MCF 10A (cell line): ENCODE results near the gene INF2. TPM values are rescaled to one million over a fixed set of nuclear protein-coding genes. Genes with fewer than 3 reads are reported as not detected.

Experiments used
- BruUV-seq: library from RNA; stranded (reverse); fragments of 400-500 nt; replicated peaks from 2 replicates; lab custom pipeline; 2021; lab: Mats Ljungman, UMichigan
- CTCF ChIA-PET: fragments of 300-600 bp; sonication (Branson Sonifier 250); formaldehyde crosslinking; extraction: SDS; loops from one replicate; lab custom pipeline; 2021; ENCODE audit warnings: antibody characterized with exemption, inconsistent platforms; lab: Yijun Ruan, JAX
- POLR2A ChIA-PET: fragments of 300-600, 350-650 bp; sonication (Branson Sonifier 250); formaldehyde crosslinking; extraction: SDS; loops from one replicate; lab custom pipeline; 2020; ENCODE audit warnings: antibody characterized with exemption, inconsistent platforms; lab: Yijun Ruan, JAX
- DNase-seq: peaks from one replicate; pipeline ENCODE4 v3.0.0-alpha.2; 2018; ENCODE audit not compliant: unreplicated experiment
- H3K27ac Mint-ChIP-seq: one replicate; pipeline ENCODE4 v1.8.0; 2022; ENCODE audit warnings: mild to moderate bottlenecking, low read depth, mixed read lengths; ENCODE audit not compliant: unreplicated experiment
- H3K27me3 Mint-ChIP-seq: one replicate; pipeline ENCODE4 v1.8.0; 2022; ENCODE audit warnings: mixed read lengths; ENCODE audit not compliant: insufficient read depth, unreplicated experiment
- H3K36me3 Mint-ChIP-seq: one replicate; pipeline ENCODE4 v1.8.0; 2022; ENCODE audit warnings: mild to moderate bottlenecking, moderate library complexity, mixed read lengths; ENCODE audit not compliant: insufficient read depth, unreplicated experiment
- H3K4me1 Mint-ChIP-seq: one replicate; pipeline ENCODE4 v1.8.0; 2022; ENCODE audit warnings: mixed read lengths; ENCODE audit not compliant: insufficient read depth, unreplicated experiment
- H3K4me3 Mint-ChIP-seq: one replicate; pipeline ENCODE4 v1.8.0; 2022; ENCODE audit warnings: mild to moderate bottlenecking, moderate library complexity, mixed read lengths; ENCODE audit not compliant: unreplicated experiment
- H3K9me3 Mint-ChIP-seq: one replicate; pipeline ENCODE4 v1.8.0; 2022; ENCODE audit warnings: mixed read lengths; ENCODE audit not compliant: unreplicated experiment
- CTCF ChIP-seq: fragments of 200-600 bp; IDR thresholded peaks from one replicate; pipeline ENCODE4 v1.8.0; 2022; ENCODE audit warnings: antibody characterized with exemption, mild to moderate bottlenecking; ENCODE audit not compliant: unreplicated experiment
- intact Hi-C: fragments of 100-400 bp; cut with micrococcal nuclease; formaldehyde crosslinking; loops from 2 replicates; pipeline ENCODE4 v1.14.1; 2022
- total RNA-seq: library from RNA; stranded (reverse); gene quantifications from 2 replicates; pipeline ENCODE4 v1.2.3, GENCODE V29; 2022

INF2 gene
- total RNA-seq, 1 experiment from 2014 or later = 102 TPM

DNA sequence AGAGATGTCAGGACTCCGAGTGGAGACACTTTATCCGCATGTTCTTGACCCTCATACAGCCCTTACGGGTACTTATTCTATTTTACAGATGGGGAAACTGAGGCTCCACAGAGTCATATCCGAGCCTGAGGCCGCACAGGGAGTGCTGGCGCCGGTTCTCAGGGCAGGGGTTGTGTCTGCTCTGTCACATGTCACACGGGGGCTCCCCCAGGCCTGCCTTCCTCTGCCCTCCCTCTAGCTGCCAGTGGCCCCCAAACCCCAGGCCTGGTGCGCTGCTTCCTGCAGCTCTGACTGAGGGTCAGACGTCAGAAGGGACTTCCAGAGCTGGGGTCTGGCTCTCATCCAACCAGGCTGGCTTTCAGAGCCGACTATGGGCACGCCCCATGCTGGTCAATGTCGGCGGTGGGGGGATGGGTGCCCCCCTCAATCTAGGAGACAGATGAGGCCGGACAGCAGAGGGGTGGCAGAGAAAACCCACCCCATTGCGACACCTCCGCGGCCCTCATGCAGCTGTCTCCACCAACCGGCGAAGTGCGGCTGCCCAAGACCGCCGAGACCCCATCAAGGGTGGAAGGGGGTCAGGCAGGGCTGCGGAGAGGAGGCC lies 811 bp upstream of the INF2 start:
- ChIA-PET CTCF (interaction anchor here (0.6 to 1.2 kb wide), 2 partner anchors 61 to 113 kb away, joined by 3 to 4 read pairs; no protein-coding TSS in a partner anchor), POLR2A (interaction anchor here (0.5 to 5.1 kb wide), 8 partner anchors 9 to 284 kb away, joined by 3 to 60 read pairs (median 7); partner anchors contain the start of genes AKT1 and SIVA1)
- TF ChIP-seq CTCF = no peak
- H3K27ac Mint-ChIP-seq = peak overlapping the region; percentile 83
- peak overlapping the region; percentile 76 for H3K4me3 Mint-ChIP-seq
- peaks cover 22% of the 10 kb centered on the region for H3K4me1 Mint-ChIP-seq
- intact Hi-C loops = loop anchor here (1.0 to 2.0 kb wide), 2 partner anchors 20 to 38 kb away; no protein-coding TSS in a partner anchor
- no TSS peak for BruUV-seq
- no peaks in the 10 kb centered on the region for H3K27me3 Mint-ChIP-seq
- peak; percentile 73 for DNase-seq
- H3K9me3 Mint-ChIP-seq = no peaks in the 10 kb centered on the region
- H3K36me3 Mint-ChIP-seq = peaks cover 6% of the 10 kb centered on the region

- H3K36me3 Mint-ChIP-seq = peaks cover 6% of the 10 kb centered on the region
- H3K4me3 Mint-ChIP-seq = peak overlapping the region; percentile 76
- no peak for TF ChIP-seq CTCF
- intact Hi-C loops = loop anchor here (1.0 to 2.0 kb wide), 3 partner anchors 18 to 39 kb away; no protein-coding TSS in a partner anchor
- H3K27ac Mint-ChIP-seq = no peak overlapping the region
- H3K9me3 Mint-ChIP-seq = no peaks in the 10 kb centered on the region
- peaks cover 25% of the 10 kb centered on the region for H3K4me1 Mint-ChIP-seq
- H3K27me3 Mint-ChIP-seq = no peaks in the 10 kb centered on the region
- BruUV-seq = TSS peak; percentile 25
- CTCF ChIA-PET = interaction anchor here (1.1 kb wide), 2 partner anchors 23 to 60 kb away, joined by 3 to 4 read pairs; no protein-coding TSS in a partner anchor
- POLR2A ChIA-PET = interaction anchor here (0.7 to 5.1 kb wide), 4 partner anchors 8 to 622 kb away, joined by 3 to 60 read pairs (median 4); no protein-coding TSS in a partner anchor
- peak; percentile 23 for DNase-seq
These were observed 678 bp downstream of the INF2 start for GRCh38 chr14:104689881-104690711.

DNA sequence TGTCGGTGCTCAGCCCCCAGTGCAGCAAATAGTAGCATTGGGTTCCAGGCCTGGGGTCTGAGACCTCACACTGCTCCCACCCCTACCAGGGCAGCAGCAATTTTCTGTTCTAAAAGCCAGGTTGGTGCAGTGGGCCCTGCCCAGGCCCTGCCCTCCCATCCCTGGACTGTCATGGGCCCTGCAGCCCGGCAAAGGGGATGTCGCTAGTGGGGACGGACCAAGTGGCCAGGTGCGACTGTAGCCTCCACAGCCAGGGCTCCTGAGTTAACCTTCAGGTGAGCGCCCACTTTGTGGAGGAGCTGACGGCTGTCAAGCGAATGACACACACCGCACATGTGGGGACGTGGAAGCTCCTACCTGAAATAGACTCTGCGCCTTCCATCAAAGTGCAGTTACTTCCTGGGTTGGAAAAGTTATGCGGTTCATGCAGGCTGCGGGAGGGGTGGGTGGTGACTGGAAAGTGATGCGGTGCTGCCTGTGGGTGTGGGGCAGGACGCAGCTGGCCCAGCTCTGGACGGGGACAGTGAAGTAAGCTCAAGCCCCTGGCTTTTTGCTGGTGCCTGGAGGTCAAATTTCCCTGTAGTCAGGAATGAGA lies 1.5 kb downstream of the INF2 start:
- Mint-ChIP-seq H3K4me1 (peaks cover 29% of the 10 kb centered on the region), H3K27me3 (no peaks in the 10 kb centered on the region), H3K36me3 (peaks cover 6% of the 10 kb centered on the region), H3K27ac (no peak overlapping the region), H3K4me3 (peak overlapping the region; percentile 76), H3K9me3 (no peaks in the 10 kb centered on the region)
- intact Hi-C loops = loop anchor here (1.0 kb wide), 1 partner anchor 26 kb away; no protein-coding TSS in a partner anchor
- ChIA-PET CTCF (interaction anchor here (0.7 to 1.1 kb wide), 2 partner anchors 10 to 59 kb away, joined by 3 to 4 read pairs; no protein-coding TSS in a partner anchor), POLR2A (interaction anchor here (1.1 to 5.1 kb wide), 2 partner anchors 12 kb away, joined by 3 to 60 read pairs; no protein-coding TSS in a partner anchor)
- TF ChIP-seq CTCF = no peak
- no peak for DNase-seq
- no TSS peak for BruUV-seq
